Inferior parietal cortex (tissue), 1 donor: ENCODE measurements around the gene ABCF2.
A peak's percentile ranks its signal among the peaks of the same experiment; 100 is the strongest.

ENCODE experiments used
- DNase-seq: peaks from one replicate; pipeline ENCODE4 v3.0.0-alpha.2; 2016; ENCODE audit errors: extremely low spot score

ABCF2 gene

GRCh38 chr7:151252961-151253711 lies 26.1 kb upstream of the ABCF2 start:
- DNase-seq = no peak

GRCh38 chr7:151252561-151252835 lies 25.5 kb upstream of the ABCF2 start:
- DNase-seq = no peak

- DNase-seq = peak; percentile 66
These were observed 24.9 kb upstream of the ABCF2 start for GRCh38 chr7:151251689-151252560.

GRCh38 chr7:151251328-151251688 lies 24.3 kb upstream of the ABCF2 start:
- no peak for DNase-seq

- no peak for DNase-seq
These were observed 23.5 kb upstream of the ABCF2 start for GRCh38 chr7:151250181-151251132.

GRCh38 chr7:151249732-151250072 lies 22.7 kb upstream of the ABCF2 start:
- no peak for DNase-seq

- peak; percentile 49 for DNase-seq
These were observed 22.2 kb upstream of the ABCF2 start for GRCh38 chr7:151249034-151249731.

- DNase-seq = peak; percentile 62
These were observed 21.5 kb upstream of the ABCF2 start, which contains the start of gene SMARCD3 for GRCh38 chr7:151248346-151249033. Gene SMARCD3 (minus strand): TSS chr7:151248694. CDS start chr7:151248562, 132 bp downstream.

GRCh38 chr7:151247611-151248345 lies 20.8 kb upstream of the ABCF2 start:
- no peak for DNase-seq

GRCh38 chr7:151246851-151247580 lies 20.0 kb upstream of the ABCF2 start:
- DNase-seq = no peak

GRCh38 chr7:151246102-151246850 lies 19.3 kb upstream of the ABCF2 start:
- DNase-seq = no peak

- no peak for DNase-seq
These were observed 18.5 kb upstream of the ABCF2 start for GRCh38 chr7:151245360-151246101.

- DNase-seq = no peak
These were observed 17.9 kb upstream of the ABCF2 start for GRCh38 chr7:151244841-151245346.

GRCh38 chr7:151244196-151244840 lies 17.3 kb upstream of the ABCF2 start:
- DNase-seq = peak; percentile 70

GRCh38 chr7:151243408-151244195 lies 16.6 kb upstream of the ABCF2 start:
- no peak for DNase-seq

GRCh38 chr7:151243045-151243349 lies 16.0 kb upstream of the ABCF2 start:
- DNase-seq = no peak
